Thyroid gland (tissue), 4 donors: ENCODE data around the gene KLRB1.

Experiments
- CTCF ChIP-seq, 6 experiments: fragments of 200-600 bp in 3 of 6; fragments of 450-650 bp in 3 of 6; sonication (generic) in 3 of 6; IDR thresholded peaks; one replicate each; pipeline ENCODE4 v1.5.1; 2016 to 2019; ENCODE audit warnings: antibody characterized with exemption in 6 of 6, mild to moderate bottlenecking in 2 of 6, inconsistent platforms in 1 of 6, moderate library complexity in 1 of 6
- POLR2A ChIP-seq, 2 donors: fragments of 450-650 bp; IDR thresholded peaks; one replicate each; pipeline ENCODE4 v1.6.1; 2017; ENCODE audit warnings: antibody characterized with exemption in 2 of 2, mild to moderate bottlenecking in 2 of 2, moderate library complexity in 1 of 2

DNA sequence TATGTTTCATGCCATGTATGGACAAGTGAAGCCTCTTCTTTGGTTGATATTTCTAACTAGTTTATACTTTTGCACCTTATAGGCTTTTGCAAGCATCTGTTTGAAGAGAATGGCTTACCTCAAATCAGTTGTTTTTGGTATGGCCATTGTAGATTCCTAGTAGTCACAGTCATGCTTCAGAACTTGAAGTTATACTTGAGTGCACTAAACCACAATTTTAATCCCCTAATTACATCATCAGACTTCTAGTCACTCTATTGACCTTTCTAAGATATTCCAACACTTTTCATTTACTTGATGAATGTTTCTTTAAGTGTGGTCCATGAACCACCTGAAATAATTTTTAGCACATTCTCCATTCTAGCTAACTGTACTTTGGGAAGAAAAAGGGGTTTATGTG, 18.6 kb upstream of the KLRB1 start:
- TF ChIP-seq POLR2A (IDR thresholded peaks at IDR 0.05) (no peak), CTCF (IDR thresholded peaks at IDR 0.05) (no peak)
